Measurements from ENCODE around the gene RAI1.
A peak's percentile ranks its signal among the peaks of the same experiment; 100 is the strongest.

Gene RAI1

DNA sequence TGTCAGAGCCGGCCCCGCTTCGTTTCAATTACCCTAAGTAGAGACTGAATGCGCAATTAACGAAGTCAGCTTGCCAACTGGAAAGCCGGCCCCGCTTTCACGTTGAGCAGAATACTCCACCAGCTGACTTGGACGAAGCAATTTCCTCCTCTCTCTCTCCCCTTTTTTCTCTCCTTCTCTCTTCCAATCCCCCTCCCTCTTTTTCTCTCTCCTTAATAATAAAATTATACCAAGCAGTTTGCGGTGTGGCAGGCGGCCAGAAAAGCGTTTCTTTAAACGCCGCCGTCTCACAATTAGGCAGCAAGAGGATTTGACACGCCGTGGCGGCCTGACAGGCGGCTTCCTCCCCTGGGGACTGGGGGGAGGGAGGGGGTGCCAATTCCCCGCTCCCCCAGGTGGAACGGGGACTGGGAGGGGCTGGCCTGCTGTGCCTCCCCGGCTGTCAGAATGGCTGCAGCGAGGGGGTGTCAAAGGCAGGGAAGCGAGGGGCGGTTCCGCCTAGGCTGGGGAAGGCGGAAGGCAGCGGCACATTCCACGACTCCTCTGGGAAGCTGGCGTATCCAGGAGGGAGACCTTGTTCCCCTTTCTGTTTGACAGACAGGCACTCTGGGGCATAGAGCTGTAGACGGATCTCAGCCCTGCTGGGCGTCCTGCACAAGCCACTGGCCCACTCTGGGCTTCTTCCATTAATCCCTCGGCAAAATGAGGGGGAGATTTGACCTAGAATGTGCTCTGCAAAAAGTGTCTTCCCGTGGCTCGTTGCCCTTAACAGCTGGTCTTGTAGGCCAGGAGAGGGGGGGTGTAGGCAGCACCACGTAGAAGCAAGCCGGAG, 102.8 kb downstream of the RAI1 start:
- peak overlapping the region in 1 of 2 donors; percentile 45 for H3K4me3 ChIP-seq (replicated peaks in 1 of 2; ENCODE audit: low read depth in 2 of 2, low read length in 2 of 2)
- DNase-seq (ENCODE audit: low read depth in 2 of 2) = peak; percentile 38 to 78
- TF ChIP-seq, protein P1, sequence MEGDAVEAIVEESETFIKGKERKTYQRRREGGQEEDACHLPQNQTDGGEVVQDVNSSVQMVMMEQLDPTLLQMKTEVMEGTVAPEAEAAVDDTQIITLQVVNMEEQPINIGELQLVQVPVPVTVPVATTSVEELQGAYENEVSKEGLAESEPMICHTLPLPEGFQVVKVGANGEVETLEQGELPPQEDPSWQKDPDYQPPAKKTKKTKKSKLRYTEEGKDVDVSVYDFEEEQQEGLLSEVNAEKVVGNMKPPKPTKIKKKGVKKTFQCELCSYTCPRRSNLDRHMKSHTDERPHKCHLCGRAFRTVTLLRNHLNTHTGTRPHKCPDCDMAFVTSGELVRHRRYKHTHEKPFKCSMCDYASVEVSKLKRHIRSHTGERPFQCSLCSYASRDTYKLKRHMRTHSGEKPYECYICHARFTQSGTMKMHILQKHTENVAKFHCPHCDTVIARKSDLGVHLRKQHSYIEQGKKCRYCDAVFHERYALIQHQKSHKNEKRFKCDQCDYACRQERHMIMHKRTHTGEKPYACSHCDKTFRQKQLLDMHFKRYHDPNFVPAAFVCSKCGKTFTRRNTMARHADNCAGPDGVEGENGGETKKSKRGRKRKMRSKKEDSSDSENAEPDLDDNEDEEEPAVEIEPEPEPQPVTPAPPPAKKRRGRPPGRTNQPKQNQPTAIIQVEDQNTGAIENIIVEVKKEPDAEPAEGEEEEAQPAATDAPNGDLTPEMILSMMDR (IDR thresholded peaks at IDR 0.05; ENCODE audit: low read depth, low read length) = no peak

DNA sequence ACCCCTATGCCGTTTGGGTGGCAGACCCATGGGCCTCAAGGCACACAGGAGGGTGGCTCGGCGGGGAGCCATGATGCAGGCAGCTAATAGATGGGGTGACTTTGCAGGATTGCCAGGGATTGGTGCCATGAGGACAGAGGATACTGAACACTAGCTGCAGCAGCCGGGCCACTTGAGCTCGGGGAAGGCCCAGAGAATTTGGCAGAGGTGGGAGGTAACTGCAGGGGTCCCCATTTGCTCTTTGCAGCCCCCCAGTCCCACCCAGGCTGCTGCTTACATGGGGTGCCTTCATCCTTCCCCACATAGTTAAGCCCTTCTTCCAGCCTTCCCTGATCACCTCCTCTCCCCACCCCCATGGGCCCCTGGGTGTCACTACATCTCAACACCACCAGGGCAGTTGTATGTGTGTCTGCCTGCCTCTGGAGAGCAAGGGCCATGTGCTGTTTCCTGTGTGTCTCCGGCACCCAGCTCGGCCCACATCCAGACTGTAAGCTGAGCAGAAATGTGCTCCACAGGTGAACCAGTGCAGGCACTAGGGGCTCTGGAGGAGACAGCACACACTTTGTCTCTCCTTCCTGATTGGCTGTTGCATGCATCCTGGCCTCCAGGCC, 103.5 kb downstream of the RAI1 start:
- DNase-seq (ENCODE audit: low read depth in 2 of 2) = no peak
- no peak overlapping the region for H3K4me3 ChIP-seq (replicated peaks in 1 of 2; ENCODE audit: low read depth in 2 of 2, low read length in 2 of 2)
- TF ChIP-seq, protein P1 (IDR thresholded peaks at IDR 0.05; ENCODE audit: low read depth, low read length) = no peak

DNA sequence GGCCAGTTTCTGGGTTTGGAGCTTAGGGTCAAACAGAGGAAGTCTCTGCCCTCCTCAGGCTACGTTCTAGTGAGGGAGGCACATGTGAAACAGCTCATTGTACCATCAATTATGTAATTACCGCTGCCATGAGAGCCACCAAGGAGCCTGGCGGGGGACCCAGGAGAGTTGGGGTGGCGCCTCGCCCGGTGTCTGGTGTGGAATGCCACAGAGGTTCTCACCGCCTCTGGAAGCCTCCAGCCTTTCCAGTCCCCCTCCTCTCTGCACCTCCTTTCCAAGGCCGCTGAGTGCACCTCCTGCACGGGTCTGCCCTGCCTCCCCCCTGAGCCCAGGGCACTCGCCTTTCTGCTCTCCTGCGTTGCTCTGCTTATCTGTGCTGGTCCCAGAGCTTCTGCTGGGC, 104.1 kb downstream of the RAI1 start:
- H3K4me3 ChIP-seq (replicated peaks in 1 of 2; ENCODE audit: low read depth in 2 of 2, low read length in 2 of 2) = no peak overlapping the region
- no peak for DNase-seq (ENCODE audit: low read depth in 2 of 2)
- TF ChIP-seq, protein P1 (IDR thresholded peaks at IDR 0.05; ENCODE audit: low read depth, low read length) = no peak

GRCh38 chr17:17786998-17787397, 105.7 kb downstream of the RAI1 start:
- TF ChIP-seq, protein P1 (IDR thresholded peaks at IDR 0.05; ENCODE audit: low read depth, low read length) = no peak
- no peak for DNase-seq (ENCODE audit: low read depth in 2 of 2)
- no peak overlapping the region for H3K4me3 ChIP-seq (replicated peaks in 1 of 2; ENCODE audit: low read depth in 2 of 2, low read length in 2 of 2)

GRCh38 chr17:17787568-17787967, 106.3 kb downstream of the RAI1 start:
- TF ChIP-seq, protein P1 (IDR thresholded peaks at IDR 0.05; ENCODE audit: low read depth, low read length) = no peak
- H3K4me3 ChIP-seq (replicated peaks in 1 of 2; ENCODE audit: low read depth in 2 of 2, low read length in 2 of 2) = no peak overlapping the region
- DNase-seq (ENCODE audit: low read depth in 2 of 2) = no peak

DNA sequence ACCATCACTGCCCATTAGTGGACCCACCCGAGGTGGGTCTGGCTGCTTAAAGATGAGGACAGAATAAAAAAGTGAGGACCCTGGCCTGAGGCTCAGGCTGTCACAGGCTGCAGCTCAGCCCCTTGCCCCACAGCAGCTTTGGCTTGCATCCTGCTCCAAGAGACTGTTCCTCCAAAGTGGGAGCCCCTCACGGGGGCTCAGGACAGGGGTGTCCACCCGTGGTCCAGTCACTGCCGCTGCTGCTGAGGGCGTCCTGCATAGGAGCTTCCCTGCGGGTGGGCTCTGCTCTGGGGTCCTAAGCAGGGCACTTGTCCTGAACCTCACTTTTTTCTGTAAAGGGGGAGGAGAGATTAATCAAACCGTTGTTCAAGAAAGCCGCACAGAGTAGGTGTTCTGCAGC, 107.7 kb downstream of the RAI1 start:
- H3K4me3 ChIP-seq (replicated peaks in 1 of 2; ENCODE audit: low read depth in 2 of 2, low read length in 2 of 2) = no peak overlapping the region
- no peak for DNase-seq (ENCODE audit: low read depth in 2 of 2)
- TF ChIP-seq, protein P1 (IDR thresholded peaks at IDR 0.05; ENCODE audit: low read depth, low read length) = no peak
